ENCODE data around the gene CYTL1. TPM values are rescaled to one million over a fixed set of nuclear protein-coding genes. Genes with fewer than 3 reads are reported as not detected.

Gene CYTL1
- total RNA-seq, 6 experiments from 2014 or later: 0.20 TPM; not detected in 5

DNA sequence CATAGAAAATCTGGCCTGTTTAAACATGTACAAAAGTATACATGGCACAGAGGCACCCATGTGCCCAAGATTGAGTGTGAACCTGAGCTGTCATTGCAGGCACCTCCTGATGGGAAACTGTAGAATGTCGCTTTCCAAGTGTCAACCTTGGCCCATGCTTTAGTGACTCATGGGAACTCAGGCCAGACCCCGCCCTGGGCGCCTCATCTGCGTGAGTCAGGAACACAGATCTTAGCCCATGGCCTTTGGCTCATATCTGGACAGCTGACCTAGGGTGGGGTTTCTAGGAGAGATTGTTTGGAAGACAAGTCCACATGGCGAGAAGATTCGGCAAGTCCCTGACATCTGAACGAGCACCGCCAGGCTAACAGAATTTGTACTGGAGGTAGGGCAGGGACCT is 50.0 kb downstream of the CYTL1 start:
- 40% methylated on average over 1 of the region's 8 CpGs for WGBS (ENCODE audit: insufficient coverage, low coverage, low lambda C conversion rate, missing lambda C conversion rate)
- Histone ChIP-seq H3K9me3 (no peaks in the 10 kb centered on the region), H3K36me3 (no peaks in the 10 kb centered on the region), H3K27ac (no peak overlapping the region), H3K27me3 (no peaks in the 10 kb centered on the region), H3K4me3 (no peak overlapping the region), H3K4me1 (no peaks in the 10 kb centered on the region)
- TF ChIP-seq POLR2A (IDR thresholded peaks at IDR 0.05): no peak
- TF ChIP-seq, protein P1, sequence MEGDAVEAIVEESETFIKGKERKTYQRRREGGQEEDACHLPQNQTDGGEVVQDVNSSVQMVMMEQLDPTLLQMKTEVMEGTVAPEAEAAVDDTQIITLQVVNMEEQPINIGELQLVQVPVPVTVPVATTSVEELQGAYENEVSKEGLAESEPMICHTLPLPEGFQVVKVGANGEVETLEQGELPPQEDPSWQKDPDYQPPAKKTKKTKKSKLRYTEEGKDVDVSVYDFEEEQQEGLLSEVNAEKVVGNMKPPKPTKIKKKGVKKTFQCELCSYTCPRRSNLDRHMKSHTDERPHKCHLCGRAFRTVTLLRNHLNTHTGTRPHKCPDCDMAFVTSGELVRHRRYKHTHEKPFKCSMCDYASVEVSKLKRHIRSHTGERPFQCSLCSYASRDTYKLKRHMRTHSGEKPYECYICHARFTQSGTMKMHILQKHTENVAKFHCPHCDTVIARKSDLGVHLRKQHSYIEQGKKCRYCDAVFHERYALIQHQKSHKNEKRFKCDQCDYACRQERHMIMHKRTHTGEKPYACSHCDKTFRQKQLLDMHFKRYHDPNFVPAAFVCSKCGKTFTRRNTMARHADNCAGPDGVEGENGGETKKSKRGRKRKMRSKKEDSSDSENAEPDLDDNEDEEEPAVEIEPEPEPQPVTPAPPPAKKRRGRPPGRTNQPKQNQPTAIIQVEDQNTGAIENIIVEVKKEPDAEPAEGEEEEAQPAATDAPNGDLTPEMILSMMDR (IDR thresholded peaks at IDR 0.05): no peak
- DNase-seq (no peak), ATAC-seq (no peak)
- intact Hi-C loops (cut with DNase I): no loop called here

DNA sequence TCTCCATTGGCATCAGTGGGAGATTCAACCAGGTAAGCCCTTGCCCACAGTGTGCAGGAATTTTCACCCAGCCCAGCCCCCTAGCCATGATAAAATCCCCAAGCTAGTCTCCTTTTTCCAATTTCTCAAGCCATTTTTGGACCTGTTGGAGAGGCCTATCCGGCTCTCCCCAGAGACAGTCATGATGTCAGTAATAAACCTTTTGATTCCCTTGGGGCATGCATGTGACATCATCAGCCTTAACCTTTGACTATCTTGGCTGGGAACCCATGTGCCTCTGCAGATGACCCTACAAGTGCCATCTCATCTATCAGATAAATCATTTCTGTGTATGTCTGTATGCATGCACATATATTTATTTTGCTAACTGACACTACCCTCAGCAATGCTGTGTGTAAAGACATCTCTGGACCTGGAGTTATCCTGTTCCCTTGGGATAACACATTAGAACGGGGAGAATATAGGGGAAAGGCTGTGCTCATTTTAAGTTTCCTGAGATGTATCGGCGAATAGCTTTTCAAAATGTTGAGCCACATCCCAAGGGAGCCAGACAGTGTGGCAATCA is 51.0 kb downstream of the CYTL1 start:
- 66% methylated on average over 4 of the region's 4 CpGs for WGBS (ENCODE audit: insufficient coverage, low coverage, low lambda C conversion rate, missing lambda C conversion rate)
- H3K4me3 ChIP-seq: no peak overlapping the region
- no peak overlapping the region for H3K27ac ChIP-seq
- DNase-seq (no peak), ATAC-seq (no peak)
- H3K27me3 ChIP-seq: no peaks in the 10 kb centered on the region
- intact Hi-C loops (cut with DNase I): no loop called here
- H3K36me3 ChIP-seq: no peaks in the 10 kb centered on the region
- H3K4me1 ChIP-seq: no peaks in the 10 kb centered on the region
- no peaks in the 10 kb centered on the region for H3K9me3 ChIP-seq
- no peak for TF ChIP-seq POLR2A (IDR thresholded peaks at IDR 0.05)
- TF ChIP-seq, protein P1 (IDR thresholded peaks at IDR 0.05): no peak

Other genes starting within 250 kb of the CYTL1 start
- gene MSX1, start 159.8 kb downstream of the CYTL1 start, total RNA-seq: under 1 TPM; 0.15 to 0.62 (median 0.31) TPM
- under 1 TPM in 2 of 6 experiments, not detected in 4; 0.05 to 0.07 TPM for gene STK32B, start 32.0 kb upstream of the CYTL1 start, total RNA-seq

Measured in right lobe of liver (tissue), 6 donors.